GM12878 (cell line): ENCODE measurements around the gene PARP4. TPM values are rescaled to one million over a fixed set of nuclear protein-coding genes. Genes with fewer than 3 reads are reported as not detected.

ENCODE experiments used
- ATAC-seq: fragments of 200-7000 bp; cut with Tn5 transposase; 3 replicates; pipeline ENCODE4 v1.9.1; 2020; ENCODE audit warnings: mild to moderate bottlenecking, moderate library complexity
- BruUV-seq: library from RNA; stranded (reverse); fragments of 400-500 nt; replicated peaks from 2 replicates; lab custom pipeline; 2021; lab: Mats Ljungman, UMichigan
- CTCF ChIA-PET: fragments of 300-600 bp; sonication (Branson Sonifier 250); formaldehyde crosslinking; extraction: SDS; loops from one replicate; lab custom pipeline; 2021; ENCODE audit warnings: inconsistent platforms; lab: Yijun Ruan, JAX
- POLR2A ChIA-PET: fragments of 350-600 bp; formaldehyde crosslinking; extraction: SDS; loops from one replicate; lab custom pipeline; 2021; ENCODE audit warnings: inconsistent platforms; lab: Charles Lee
- RAD21 ChIA-PET: fragments of 300-600 bp; sonication (Branson Sonifier 250); formaldehyde crosslinking; loops from one replicate; lab custom pipeline; 2023; ENCODE audit warnings: antibody characterized with exemption; ENCODE audit not compliant: unreplicated experiment; lab: Charles Lee
- SMC1A ChIA-PET: fragments of 300-600 bp; sonication (Branson Sonifier 250); formaldehyde crosslinking; loops from one replicate; lab custom pipeline; 2023; ENCODE audit not compliant: unreplicated experiment, uncharacterized antibody; lab: Charles Lee
- DNase-seq: peaks from one replicate; pipeline ENCODE4 v3.0.0-alpha.2; 2011; ENCODE audit warnings: low read depth, low spot score
- FAIRE-seq: peaks from 3 replicates; lab custom pipeline; 2011; peaks lifted over from hg19 to GRCh38; lab: Jason Lieb, UNC
- H2AFZ ChIP-seq: 2 replicates; pipeline ENCODE4 v1.6.0; 2011; ENCODE audit warnings: low read depth, low read length, control low read depth; ENCODE audit not compliant: control insufficient read depth
- H3K27ac ChIP-seq: 2 replicates; pipeline ENCODE4 v1.5.1; 2011; ENCODE audit warnings: control low read depth; ENCODE audit not compliant: control insufficient read depth, insufficient read depth
- H3K27me3 ChIP-seq, 2 experiments: replicated peaks in 1 of 2; 2 replicates each; pipeline versions ENCODE4 v1.6.0 to v1.6.1; 2011; ENCODE audit warnings: low read length in 1 of 2; ENCODE audit not compliant: control insufficient read depth in 2 of 2, insufficient read depth in 2 of 2
- H3K36me3 ChIP-seq, 2 experiments: 2 replicates each; pipeline ENCODE4 v1.5.1; 2011; ENCODE audit warnings: low read length in 1 of 2; ENCODE audit not compliant: control insufficient read depth in 2 of 2, insufficient read depth in 2 of 2
- H3K4me1 ChIP-seq: 2 replicates; pipeline ENCODE4 v1.6.1; 2011; ENCODE audit warnings: mild to moderate bottlenecking, low read length, moderate library complexity, mixed read lengths; ENCODE audit not compliant: control insufficient read depth, insufficient read depth
- H3K4me2 ChIP-seq: 2 replicates; pipeline ENCODE4 v1.6.0; 2011; ENCODE audit warnings: control low read depth; ENCODE audit not compliant: control insufficient read depth, insufficient read depth
- H3K4me3 ChIP-seq: fragments of 200-600 bp; sonication (generic); 2 replicates; pipeline ENCODE4 v1.5.1; 2016
- H3K79me2 ChIP-seq: 2 replicates; pipeline ENCODE4 v1.6.0; 2011; ENCODE audit warnings: low read length; ENCODE audit not compliant: control insufficient read depth, insufficient read depth
- H3K9ac ChIP-seq: 2 replicates; pipeline ENCODE4 v1.8.0; 2011; ENCODE audit warnings: low read length, control low read depth, mixed read lengths; ENCODE audit not compliant: control insufficient read depth, insufficient read depth
- H3K9me3 ChIP-seq: replicated peaks from 3 replicates; pipeline ENCODE4 v1.5.1; 2011; ENCODE audit warnings: mild to moderate bottlenecking, low read length; ENCODE audit not compliant: control insufficient read depth, insufficient read depth
- H4K20me1 ChIP-seq: 2 replicates; pipeline ENCODE4 v1.6.0; 2011; ENCODE audit not compliant: control insufficient read depth, insufficient read depth
- BCL11A ChIP-seq: IDR thresholded peaks from 2 replicates; pipeline ENCODE4 v1.6.1; 2011; ENCODE audit warnings: low read depth, low read length
- BHLHE40 ChIP-seq, 2 experiments: fragments of 450-650 bp in 1 of 2; IDR thresholded peaks; 2 replicates each; pipeline ENCODE4 v1.6.1; 2011 to 2017; ENCODE audit warnings: low read depth in 2 of 2, borderline replicate concordance in 1 of 2, improper control_type of control experiment in 1 of 2, low read length in 1 of 2, mild to moderate bottlenecking in 1 of 2
- BRCA1 ChIP-seq: IDR thresholded peaks from 2 replicates; pipeline ENCODE4 v1.6.1; 2011; ENCODE audit warnings: low read depth, low read length, improper control_type of control experiment
- CBX3 ChIP-seq: fragments of 200-600 bp; sonication (generic); IDR thresholded peaks from 2 replicates; pipeline ENCODE4 v1.6.1; 2016; ENCODE audit warnings: low read depth, borderline replicate concordance
- ETV6 ChIP-seq, 2 experiments: fragments of 450-650 bp in 1 of 2; IDR thresholded peaks in 1 of 2; conservative IDR thresholded peaks in 1 of 2; 2 replicates each; pipeline ENCODE4 v1.6.1; 2014; ENCODE audit warnings: antibody characterized with exemption in 1 of 2, borderline replicate concordance in 1 of 2, low read depth in 1 of 2, mild to moderate bottlenecking in 1 of 2, moderate library complexity in 1 of 2
- FOXM1 ChIP-seq: IDR thresholded peaks from 2 replicates; pipeline ENCODE4 v1.6.1; 2012; ENCODE audit warnings: low read depth, mild to moderate bottlenecking, inconsistent platforms, low read length, moderate library complexity
- HDAC6 ChIP-seq: fragments of 200-600 bp; sonication (generic); IDR thresholded peaks from one replicate; pipeline ENCODE4 v1.8.0; 2017; ENCODE audit warnings: antibody characterized with exemption; ENCODE audit not compliant: unreplicated experiment
- IRF5 ChIP-seq: fragments of 450-650 bp; IDR thresholded peaks from 2 replicates; pipeline ENCODE4 v1.6.1; 2017; ENCODE audit warnings: borderline replicate concordance
- SKIL ChIP-seq: fragments of 450-650 bp; IDR thresholded peaks from 2 replicates; pipeline ENCODE4 v1.6.1; 2017; ENCODE audit warnings: mild to moderate bottlenecking, low read depth, inconsistent platforms; ENCODE audit not compliant: poor library complexity, severe bottlenecking
- SRF ChIP-seq, 2 experiments: IDR thresholded peaks; 2 replicates each; pipeline ENCODE4 v1.6.1; 2011; ENCODE audit warnings: low read depth in 2 of 2, low read length in 2 of 2, mild to moderate bottlenecking in 1 of 2, moderate library complexity in 1 of 2
- WGBS: methylation state at CpG from one replicate; pipeline ENCODE4 v1.1.6; 2016; ENCODE audit warnings: low lambda C conversion rate; ENCODE audit not compliant: insufficient replicate concordance, insufficient coverage; ENCODE audit errors: missing lambda C conversion rate; 5-methylcytosine and 5-hydroxymethylcytosine counted together
- in situ Hi-C: fragments of 300-500 bp; cut with MboI; formaldehyde crosslinking; loops from 9 replicates; pipeline ENCODE4 v1.14.3; 2018; ENCODE audit warnings: mixed read lengths
- intact Hi-C: fragments of 100-400 bp; cut with micrococcal nuclease; formaldehyde crosslinking; loops from one replicate; pipeline ENCODE4 v1.14.2; 2022; ENCODE audit not compliant: unreplicated experiment
- polyA plus RNA-seq, 11 experiments: library from polyadenylated mRNA; depleted of rRNA in 4 of 11; unstranded in 6 of 11; stranded (reverse) in 5 of 11; fragments of >200 nt; fragmentation: Nextera tagmentation in 4 of 11; fragmentation: Illumina TruSeq in 1 of 11; extraction: Ambion mirVana in 4 of 11; extraction: Trizol in 1 of 11; gene quantifications; 1 replicate in 1 of 11; 2 replicates in 10 of 11; pipeline versions ENCODE4 v1.2.1 to v1.2.3, GENCODE V29; 2011 to 2016; ENCODE audit warnings: inconsistent platforms in 2 of 11, missing spikeins in 2 of 11, low read depth in 1 of 11
- total RNA-seq, 4 experiments: library from RNA; depleted of rRNA in 3 of 4; stranded (reverse); fragments of >200 nt in 3 of 4; fragmentation: Illumina TruSeq in 1 of 4; extraction: Trizol in 1 of 4; gene quantifications; 2 replicates each; pipeline versions ENCODE4 v1.2.1 to v1.2.3, GENCODE V29; 2013 to 2021
- TF ChIP-seq, protein P1 (sequence below): fragments of 450-650 bp; IDR thresholded peaks from 2 replicates; pipeline ENCODE4 v1.6.1; 2016; ENCODE audit warnings: mild to moderate bottlenecking, moderate library complexity, borderline replicate concordance
- TF ChIP-seq, protein P2 (sequence below): fragments of 450-650 bp; IDR thresholded peaks from 2 replicates; pipeline ENCODE4 v1.6.1; 2017; ENCODE audit warnings: mild to moderate bottlenecking

Gene PARP4
- total and polyA plus RNA-seq, 10 of the 15 experiments (the other 5 are each of a cell fraction or from before 2014, with no cell fraction given), result 12.8 to 52.6 (median 46.1) TPM

- Histone ChIP-seq H4K20me1 (no peaks in the 10 kb centered on the region), H3K27ac (no peak overlapping the region), H2AFZ (no peak overlapping the region), H3K36me3 (peaks cover 10 to 24% of the 10 kb centered on the region in 2 experiments), H3K9me3 (no peaks in the 10 kb centered on the region; the same call in 2 of the 3 replicates), H3K27me3 (no peaks in the 10 kb centered on the region), H3K9ac (no peak overlapping the region), H3K4me1 (no peaks in the 10 kb centered on the region), H3K4me3 (no peak overlapping the region), H3K79me2 (peaks cover 8% of the 10 kb centered on the region), H3K4me2 (no peak overlapping the region)
- BruUV-seq, result no TSS peak
- no peak for ATAC-seq
- intact Hi-C loops (no loop called here), in situ Hi-C loops (no loop called here)
- ChIA-PET CTCF (no interaction called here), POLR2A (no interaction called here), SMC1A (no interaction called here), RAD21 (no interaction called here)
- DNase-seq, result no peak
- WGBS, result 83% methylated on average over 2 of the region's 2 CpGs
- no peak for FAIRE-seq
- TF ChIP-seq SKIL (no peak), CBX3 (no peak), FOXM1 (no peak), BCL11A (no peak), ETV6 (conservative IDR thresholded peaks at IDR 0.05 in 1 of 2, IDR thresholded peaks at IDR 0.05 in 1 of 2; ENCODE audit: borderline replicate concordance in 1 of 2, low read depth in 1 of 2) (no peak), IRF5 (no peak), BHLHE40 (IDR thresholded peaks at IDR 0.05; ENCODE audit: borderline replicate concordance in 1 of 2, low read depth in 2 of 2, low read length in 1 of 2) (no peak), HDAC6 (no peak), BRCA1 (no peak), SRF (IDR thresholded peaks at IDR 0.05; ENCODE audit: low read depth in 2 of 2, low read length in 2 of 2) (no peak)
- TF ChIP-seq, protein P1, sequence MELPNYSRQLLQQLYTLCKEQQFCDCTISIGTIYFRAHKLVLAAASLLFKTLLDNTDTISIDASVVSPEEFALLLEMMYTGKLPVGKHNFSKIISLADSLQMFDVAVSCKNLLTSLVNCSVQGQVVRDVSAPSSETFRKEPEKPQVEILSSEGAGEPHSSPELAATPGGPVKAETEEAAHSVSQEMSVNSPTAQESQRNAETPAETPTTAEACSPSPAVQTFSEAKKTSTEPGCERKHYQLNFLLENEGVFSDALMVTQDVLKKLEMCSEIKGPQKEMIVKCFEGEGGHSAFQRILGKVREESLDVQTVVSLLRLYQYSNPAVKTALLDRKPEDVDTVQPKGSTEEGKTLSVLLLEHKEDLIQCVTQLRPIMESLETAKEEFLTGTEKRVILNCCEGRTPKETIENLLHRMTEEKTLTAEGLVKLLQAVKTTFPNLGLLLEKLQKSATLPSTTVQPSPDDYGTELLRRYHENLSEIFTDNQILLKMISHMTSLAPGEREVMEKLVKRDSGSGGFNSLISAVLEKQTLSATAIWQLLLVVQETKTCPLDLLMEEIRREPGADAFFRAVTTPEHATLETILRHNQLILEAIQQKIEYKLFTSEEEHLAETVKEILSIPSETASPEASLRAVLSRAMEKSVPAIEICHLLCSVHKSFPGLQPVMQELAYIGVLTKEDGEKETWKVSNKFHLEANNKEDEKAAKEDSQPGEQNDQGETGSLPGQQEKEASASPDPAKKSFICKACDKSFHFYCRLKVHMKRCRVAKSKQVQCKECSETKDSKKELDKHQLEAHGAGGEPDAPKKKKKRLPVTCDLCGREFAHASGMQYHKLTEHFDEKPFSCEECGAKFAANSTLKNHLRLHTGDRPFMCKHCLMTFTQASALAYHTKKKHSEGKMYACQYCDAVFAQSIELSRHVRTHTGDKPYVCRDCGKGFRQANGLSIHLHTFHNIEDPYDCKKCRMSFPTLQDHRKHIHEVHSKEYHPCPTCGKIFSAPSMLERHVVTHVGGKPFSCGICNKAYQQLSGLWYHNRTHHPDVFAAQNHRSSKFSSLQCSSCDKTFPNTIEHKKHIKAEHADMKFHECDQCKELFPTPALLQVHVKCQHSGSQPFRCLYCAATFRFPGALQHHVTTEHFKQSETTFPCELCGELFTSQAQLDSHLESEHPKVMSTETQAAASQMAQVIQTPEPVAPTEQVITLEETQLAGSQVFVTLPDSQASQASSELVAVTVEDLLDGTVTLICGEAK, result no peak
- TF ChIP-seq, protein P2, sequence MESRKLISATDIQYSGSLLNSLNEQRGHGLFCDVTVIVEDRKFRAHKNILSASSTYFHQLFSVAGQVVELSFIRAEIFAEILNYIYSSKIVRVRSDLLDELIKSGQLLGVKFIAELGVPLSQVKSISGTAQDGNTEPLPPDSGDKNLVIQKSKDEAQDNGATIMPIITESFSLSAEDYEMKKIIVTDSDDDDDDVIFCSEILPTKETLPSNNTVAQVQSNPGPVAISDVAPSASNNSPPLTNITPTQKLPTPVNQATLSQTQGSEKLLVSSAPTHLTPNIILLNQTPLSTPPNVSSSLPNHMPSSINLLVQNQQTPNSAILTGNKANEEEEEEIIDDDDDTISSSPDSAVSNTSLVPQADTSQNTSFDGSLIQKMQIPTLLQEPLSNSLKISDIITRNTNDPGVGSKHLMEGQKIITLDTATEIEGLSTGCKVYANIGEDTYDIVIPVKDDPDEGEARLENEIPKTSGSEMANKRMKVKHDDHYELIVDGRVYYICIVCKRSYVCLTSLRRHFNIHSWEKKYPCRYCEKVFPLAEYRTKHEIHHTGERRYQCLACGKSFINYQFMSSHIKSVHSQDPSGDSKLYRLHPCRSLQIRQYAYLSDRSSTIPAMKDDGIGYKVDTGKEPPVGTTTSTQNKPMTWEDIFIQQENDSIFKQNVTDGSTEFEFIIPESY, result no peak
These were observed 11.6 kb downstream of the PARP4 start for GRCh38 chr13:24500977-24501376.
